SK-N-SH (cell line): ENCODE measurements around the gene TBCD. TPM values are rescaled to one million over a fixed set of nuclear protein-coding genes. Genes with fewer than 3 reads are reported as not detected.

ENCODE experiments used
- CTCF ChIA-PET: fragments of 300-600, 350-600 bp; formaldehyde crosslinking; extraction: SDS; loops from one replicate; lab custom pipeline; 2021; lab: Yijun Ruan, JAX
- POLR2A ChIA-PET: fragments of 350-600 bp; sonication (Branson Sonifier 250); formaldehyde crosslinking; extraction: SDS; loops from one replicate; lab custom pipeline; 2020; ENCODE audit warnings: antibody characterized with exemption, inconsistent platforms; lab: Yijun Ruan, JAX
- DNase-seq: peaks from one replicate; pipeline ENCODE4 v3.0.0; 2012
- H2AFZ ChIP-seq: fragments of 200-600 bp; sonication (generic); 2 replicates; pipeline ENCODE4 v1.8.1; 2016; ENCODE audit warnings: antibody characterized with exemption, mild to moderate bottlenecking, low read depth
- H3F3A ChIP-seq: fragments of 200-600 bp; sonication (generic); replicated peaks from 2 replicates; pipeline ENCODE3; 2016; ENCODE audit warnings: antibody characterized with exemption, mild to moderate bottlenecking; ENCODE audit not compliant: insufficient read depth
- H3K27ac ChIP-seq, 2 experiments: fragments of 200-500 bp in 1 of 2; fragments of 200-600 bp in 1 of 2; sonication (Bioruptor generic) in 1 of 2; sonication (generic), shearing (Covaris generic) in 1 of 2; 2 replicates each; pipeline versions ENCODE4 v1.5.1 to v1.6.1; 2014 to 2016; ENCODE audit warnings: low read depth in 2 of 2, inconsistent platforms in 1 of 2, low read length in 1 of 2, mild to moderate bottlenecking in 1 of 2, mixed read lengths in 1 of 2
- H3K27me3 ChIP-seq: fragments of 200-600 bp; sonication (generic), shearing (Covaris generic); 2 replicates; pipeline ENCODE4 v1.6.1; 2016; ENCODE audit warnings: mixed run types; ENCODE audit not compliant: insufficient read depth
- H3K36me3 ChIP-seq, 2 experiments: fragments of 200-500 bp in 1 of 2; fragments of 200-600 bp in 1 of 2; sonication (Bioruptor generic) in 1 of 2; sonication (generic) in 1 of 2; replicated peaks in 1 of 2; 2 replicates each; pipeline versions ENCODE3 to v1.5.1; 2014 to 2016; ENCODE audit warnings: low read length in 1 of 2, mild to moderate bottlenecking in 1 of 2; ENCODE audit not compliant: insufficient read depth in 2 of 2, control insufficient read depth in 1 of 2
- H3K4me1 ChIP-seq, 2 experiments: fragments of 200-500 bp in 1 of 2; fragments of 200-600 bp in 1 of 2; sonication (Bioruptor generic) in 1 of 2; sonication (generic), shearing (Covaris generic) in 1 of 2; 2 replicates each; pipeline versions ENCODE4 v1.5.1 to v1.6.1; 2014 to 2016; ENCODE audit warnings: low read depth in 1 of 2, low read length in 1 of 2, mixed run types in 1 of 2; ENCODE audit not compliant: insufficient read depth in 2 of 2, control insufficient read depth in 1 of 2
- H3K4me2 ChIP-seq: fragments of 200-600 bp; sonication (generic), shearing (Covaris generic); 2 replicates; pipeline ENCODE4 v1.6.1; 2017; ENCODE audit warnings: mixed run types
- H3K4me3 ChIP-seq, 2 experiments: fragments of 200-500 bp in 1 of 2; fragments of 200-600 bp in 1 of 2; sonication (Bioruptor generic) in 1 of 2; sonication (generic), shearing (Covaris generic) in 1 of 2; 2 replicates each; pipeline versions ENCODE4 v1.5.1 to v1.8.1; 2014 to 2016; ENCODE audit warnings: low read depth in 2 of 2, inconsistent platforms in 1 of 2, low read length in 1 of 2, mild to moderate bottlenecking in 1 of 2, mixed read lengths in 1 of 2, moderate library complexity in 1 of 2
- H3K79me2 ChIP-seq: fragments of 200-600 bp; sonication (generic); 2 replicates; pipeline ENCODE4 v1.8.1; 2017; ENCODE audit warnings: mild to moderate bottlenecking; ENCODE audit not compliant: insufficient read depth
- H3K9ac ChIP-seq: fragments of 200-600 bp; sonication (generic); 2 replicates; pipeline ENCODE4 v1.6.1; 2017; ENCODE audit warnings: mixed run types
- H3K9me2 ChIP-seq: fragments of 200-600 bp; sonication (generic); 2 replicates; pipeline ENCODE4 v1.6.1; 2017; ENCODE audit warnings: mixed run types
- H3K9me3 ChIP-seq: fragments of 200-600 bp; sonication (generic); 2 replicates; pipeline ENCODE4 v1.6.1; 2017; ENCODE audit warnings: mixed run types, mild to moderate bottlenecking, moderate library complexity
- H4K20me1 ChIP-seq: fragments of 200-600 bp; sonication (generic); 2 replicates; pipeline ENCODE4 v1.6.1; 2017; ENCODE audit warnings: mild to moderate bottlenecking, mixed run types; ENCODE audit not compliant: insufficient read depth
- ELF1 ChIP-seq: IDR thresholded peaks from 2 replicates; pipeline ENCODE4 v1.4.0; 2012
- EZH2phosphoT487 ChIP-seq: fragments of 200-600 bp; sonication (generic); IDR thresholded peaks from 2 replicates; pipeline ENCODE4 v1.6.1; 2017; ENCODE audit warnings: low read depth, mixed run types, mild to moderate bottlenecking, antibody characterized with exemption, moderate library complexity, borderline replicate concordance
- FOSL2 ChIP-seq: IDR thresholded peaks from 2 replicates; pipeline ENCODE4 v1.4.0; 2012; ENCODE audit warnings: low read depth, mild to moderate bottlenecking, moderate library complexity, borderline replicate concordance
- FOXM1 ChIP-seq: IDR thresholded peaks from 2 replicates; pipeline ENCODE4 v1.4.0; 2012; ENCODE audit warnings: low read depth, mild to moderate bottlenecking
- GABPA ChIP-seq: IDR thresholded peaks from 2 replicates; pipeline ENCODE4 v1.4.0; 2012; ENCODE audit warnings: low read depth, mild to moderate bottlenecking
- GATA2 ChIP-seq: sonication (generic); formaldehyde crosslinking; IDR thresholded peaks from 2 replicates; pipeline ENCODE4 v1.5.0; 2020; ENCODE audit warnings: mild to moderate bottlenecking, missing genetic modification reagents
- JUND ChIP-seq: IDR thresholded peaks from 2 replicates; pipeline ENCODE4 v1.4.0; 2012
- MXI1 ChIP-seq: IDR thresholded peaks from 2 replicates; pipeline ENCODE4 v1.6.1; 2012; ENCODE audit warnings: mild to moderate bottlenecking, low read depth, low read length, improper control_type of control experiment
- NFIC ChIP-seq: IDR thresholded peaks from 2 replicates; pipeline ENCODE4 v1.4.0; 2012; ENCODE audit warnings: borderline replicate concordance
- NRF1 ChIP-seq: IDR thresholded peaks from 2 replicates; pipeline ENCODE4 v1.6.1; 2012; ENCODE audit warnings: low read depth, mild to moderate bottlenecking, low read length
- RAD21 ChIP-seq: IDR thresholded peaks from 2 replicates; pipeline ENCODE4 v1.6.1; 2012; ENCODE audit warnings: mild to moderate bottlenecking, low read length
- RCOR1 ChIP-seq: fragments of 150-350 bp; IDR thresholded peaks from 2 replicates; pipeline ENCODE4 v1.6.1; 2017; ENCODE audit warnings: antibody characterized with exemption, low read length
- RFX5 ChIP-seq: IDR thresholded peaks from 2 replicates; pipeline ENCODE4 v1.6.1; 2012; ENCODE audit warnings: mild to moderate bottlenecking, improper control_type of control experiment, low read length
- SIN3A ChIP-seq: IDR thresholded peaks from 2 replicates; pipeline ENCODE4 v1.6.1; 2012; ENCODE audit warnings: low read depth, mild to moderate bottlenecking, low read length, moderate library complexity, borderline replicate concordance
- TAF1 ChIP-seq: IDR thresholded peaks from 2 replicates; pipeline ENCODE4 v1.6.1; 2012; ENCODE audit warnings: low read depth, mild to moderate bottlenecking, low read length, moderate library complexity, borderline replicate concordance
- YY1 ChIP-seq: IDR thresholded peaks from 2 replicates; pipeline ENCODE4 v1.4.0; 2012; ENCODE audit warnings: low read depth, mild to moderate bottlenecking
- WGBS: methylation state at CpG from one replicate; pipeline ENCODE4 v1.1.6; 2017; ENCODE audit warnings: low lambda C conversion rate; 5-methylcytosine and 5-hydroxymethylcytosine counted together
- polyA plus RNA-seq, 3 experiments: library from polyadenylated mRNA; depleted of rRNA; stranded (reverse); fragments of >200 nt; gene quantifications; 2 replicates each; pipeline ENCODE4 v1.2.3, GENCODE V29; 2012
- TF ChIP-seq, protein P1 (sequence below): IDR thresholded peaks from 2 replicates; pipeline ENCODE4 v1.6.1; 2012; ENCODE audit warnings: mild to moderate bottlenecking, low read depth, low read length, moderate library complexity
- TF ChIP-seq, protein P2 (sequence below): fragments of 200-600 bp; sonication (generic); IDR thresholded peaks from 2 replicates; pipeline ENCODE4 v1.6.1; 2017; ENCODE audit warnings: antibody characterized with exemption, mild to moderate bottlenecking, moderate library complexity
- TF ChIP-seq, protein P3 (sequence below): IDR thresholded peaks from 2 replicates; pipeline ENCODE4 v1.4.0; 2012; ENCODE audit warnings: low read depth
- TF ChIP-seq, protein P4 (sequence below): fragments of 150-350 bp; IDR thresholded peaks from 2 replicates; pipeline ENCODE4 v1.6.1; 2016; ENCODE audit warnings: mild to moderate bottlenecking, low read depth, low read length
- TF ChIP-seq, protein P5 (sequence below): fragments of 150-350 bp; IDR thresholded peaks from 2 replicates; pipeline ENCODE4 v1.6.1; 2017; ENCODE audit warnings: antibody characterized with exemption, low read length, low read depth, borderline replicate concordance
- TF ChIP-seq, protein P6 (sequence below): IDR thresholded peaks from 2 replicates; pipeline ENCODE4 v1.4.0; 2012; ENCODE audit warnings: low read depth, borderline replicate concordance
- TF ChIP-seq, protein P7 (sequence below): IDR thresholded peaks from 2 replicates; pipeline ENCODE4; 2012

TBCD gene
- polyA plus RNA-seq, 1 of the 3 experiments (the other 2 are of a cell fraction): 107 TPM

DNA sequence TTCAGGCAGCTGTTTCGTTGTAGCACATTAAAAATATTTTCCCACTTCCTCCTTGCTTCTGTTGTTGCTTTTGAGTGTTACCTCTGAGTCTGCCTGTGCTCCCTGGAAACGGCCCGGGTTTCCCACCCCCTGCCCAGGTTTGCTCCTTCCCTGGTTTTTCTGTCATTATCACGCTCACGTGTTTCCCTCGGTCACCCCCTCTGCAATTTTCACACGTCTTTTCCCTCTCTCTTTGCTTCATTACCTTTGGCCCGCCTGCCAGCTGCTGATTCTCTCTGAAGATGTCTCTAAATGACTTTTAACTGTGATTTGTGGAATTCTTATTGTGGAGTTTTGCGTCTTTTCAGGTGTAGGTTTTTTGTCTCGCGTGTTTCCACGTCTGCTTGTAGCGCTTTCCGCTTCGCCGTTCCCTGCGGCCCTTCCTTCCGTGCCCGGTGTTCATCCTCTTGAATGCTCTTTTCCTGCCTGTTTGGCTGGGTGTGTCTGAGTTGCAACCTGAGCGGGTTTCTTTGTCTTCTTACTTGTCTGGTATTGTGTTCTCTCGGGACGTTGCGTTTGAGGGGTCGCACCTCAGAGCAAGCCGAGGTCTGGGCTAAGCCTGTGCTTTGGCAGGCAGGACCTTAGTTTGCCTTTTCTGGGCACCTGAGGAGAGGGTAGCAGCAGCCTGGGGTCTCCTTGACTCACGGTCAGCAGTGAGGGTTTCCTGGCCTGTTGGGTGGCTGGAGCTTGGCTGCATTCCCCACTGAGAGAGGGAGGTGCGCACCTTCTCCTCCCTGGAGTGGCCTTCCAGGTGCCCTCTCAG is 184.3 kb downstream of the TBCD start (continued):
- TF ChIP-seq, protein P1, sequence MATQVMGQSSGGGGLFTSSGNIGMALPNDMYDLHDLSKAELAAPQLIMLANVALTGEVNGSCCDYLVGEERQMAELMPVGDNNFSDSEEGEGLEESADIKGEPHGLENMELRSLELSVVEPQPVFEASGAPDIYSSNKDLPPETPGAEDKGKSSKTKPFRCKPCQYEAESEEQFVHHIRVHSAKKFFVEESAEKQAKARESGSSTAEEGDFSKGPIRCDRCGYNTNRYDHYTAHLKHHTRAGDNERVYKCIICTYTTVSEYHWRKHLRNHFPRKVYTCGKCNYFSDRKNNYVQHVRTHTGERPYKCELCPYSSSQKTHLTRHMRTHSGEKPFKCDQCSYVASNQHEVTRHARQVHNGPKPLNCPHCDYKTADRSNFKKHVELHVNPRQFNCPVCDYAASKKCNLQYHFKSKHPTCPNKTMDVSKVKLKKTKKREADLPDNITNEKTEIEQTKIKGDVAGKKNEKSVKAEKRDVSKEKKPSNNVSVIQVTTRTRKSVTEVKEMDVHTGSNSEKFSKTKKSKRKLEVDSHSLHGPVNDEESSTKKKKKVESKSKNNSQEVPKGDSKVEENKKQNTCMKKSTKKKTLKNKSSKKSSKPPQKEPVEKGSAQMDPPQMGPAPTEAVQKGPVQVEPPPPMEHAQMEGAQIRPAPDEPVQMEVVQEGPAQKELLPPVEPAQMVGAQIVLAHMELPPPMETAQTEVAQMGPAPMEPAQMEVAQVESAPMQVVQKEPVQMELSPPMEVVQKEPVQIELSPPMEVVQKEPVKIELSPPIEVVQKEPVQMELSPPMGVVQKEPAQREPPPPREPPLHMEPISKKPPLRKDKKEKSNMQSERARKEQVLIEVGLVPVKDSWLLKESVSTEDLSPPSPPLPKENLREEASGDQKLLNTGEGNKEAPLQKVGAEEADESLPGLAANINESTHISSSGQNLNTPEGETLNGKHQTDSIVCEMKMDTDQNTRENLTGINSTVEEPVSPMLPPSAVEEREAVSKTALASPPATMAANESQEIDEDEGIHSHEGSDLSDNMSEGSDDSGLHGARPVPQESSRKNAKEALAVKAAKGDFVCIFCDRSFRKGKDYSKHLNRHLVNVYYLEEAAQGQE: no peak
- TF ChIP-seq EZH2phosphoT487 (no peak), GATA2 (no peak), MXI1 (no peak), RFX5 (no peak), RCOR1 (no peak), TAF1 (no peak)
- TF ChIP-seq, protein P2, sequence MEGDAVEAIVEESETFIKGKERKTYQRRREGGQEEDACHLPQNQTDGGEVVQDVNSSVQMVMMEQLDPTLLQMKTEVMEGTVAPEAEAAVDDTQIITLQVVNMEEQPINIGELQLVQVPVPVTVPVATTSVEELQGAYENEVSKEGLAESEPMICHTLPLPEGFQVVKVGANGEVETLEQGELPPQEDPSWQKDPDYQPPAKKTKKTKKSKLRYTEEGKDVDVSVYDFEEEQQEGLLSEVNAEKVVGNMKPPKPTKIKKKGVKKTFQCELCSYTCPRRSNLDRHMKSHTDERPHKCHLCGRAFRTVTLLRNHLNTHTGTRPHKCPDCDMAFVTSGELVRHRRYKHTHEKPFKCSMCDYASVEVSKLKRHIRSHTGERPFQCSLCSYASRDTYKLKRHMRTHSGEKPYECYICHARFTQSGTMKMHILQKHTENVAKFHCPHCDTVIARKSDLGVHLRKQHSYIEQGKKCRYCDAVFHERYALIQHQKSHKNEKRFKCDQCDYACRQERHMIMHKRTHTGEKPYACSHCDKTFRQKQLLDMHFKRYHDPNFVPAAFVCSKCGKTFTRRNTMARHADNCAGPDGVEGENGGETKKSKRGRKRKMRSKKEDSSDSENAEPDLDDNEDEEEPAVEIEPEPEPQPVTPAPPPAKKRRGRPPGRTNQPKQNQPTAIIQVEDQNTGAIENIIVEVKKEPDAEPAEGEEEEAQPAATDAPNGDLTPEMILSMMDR: no peak

DNA sequence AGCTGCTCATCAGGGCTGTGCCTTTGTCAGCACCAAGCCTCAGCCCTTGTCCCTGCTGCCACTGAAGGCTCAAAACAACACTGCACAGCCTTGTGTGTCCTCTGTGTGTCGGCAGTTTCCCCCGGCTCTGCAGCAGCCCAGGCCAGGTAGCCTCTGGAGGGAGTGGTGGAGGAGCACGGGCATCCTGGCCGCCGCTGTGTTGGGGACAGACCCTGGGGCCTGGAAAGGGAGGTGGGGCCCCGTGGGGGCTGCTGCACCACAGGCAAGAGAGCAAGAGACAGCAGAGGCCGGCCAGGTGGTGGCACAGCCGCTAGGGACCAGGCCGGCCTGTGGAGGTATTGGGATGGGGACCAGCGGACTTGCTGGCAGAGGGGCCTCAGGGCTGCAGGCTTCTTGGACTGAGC is 184.9 kb downstream of the TBCD start:
- H4K20me1 ChIP-seq: no peaks in the 10 kb centered on the region
- H3K9me2 ChIP-seq: no peaks in the 10 kb centered on the region
- no peaks in the 10 kb centered on the region for H3K79me2 ChIP-seq
- no peak overlapping the region for H3K4me3 ChIP-seq
- no peak overlapping the region for H3K27ac ChIP-seq
- WGBS: 92% methylated on average over 8 of the region's 10 CpGs
- no peaks in the 10 kb centered on the region for H3F3A ChIP-seq
- no peak for DNase-seq
- H3K4me1 ChIP-seq: peaks cover 0 to 3% of the 10 kb centered on the region in 2 experiments; a peak in 2 of 4 replicates
- H3K36me3 ChIP-seq: peaks cover 20 to 48% of the 10 kb centered on the region in 2 experiments
- no peak overlapping the region for H3K4me2 ChIP-seq
- H3K9ac ChIP-seq: no peak overlapping the region
- ChIA-PET CTCF (no interaction called here), POLR2A (no interaction called here)
- H3K9me3 ChIP-seq: no peaks in the 10 kb centered on the region
- no peak overlapping the region for H2AFZ ChIP-seq
- H3K27me3 ChIP-seq: no peaks in the 10 kb centered on the region
- no peak for TF ChIP-seq FOXM1
- no peak for TF ChIP-seq NRF1
- TF ChIP-seq, protein P3, sequence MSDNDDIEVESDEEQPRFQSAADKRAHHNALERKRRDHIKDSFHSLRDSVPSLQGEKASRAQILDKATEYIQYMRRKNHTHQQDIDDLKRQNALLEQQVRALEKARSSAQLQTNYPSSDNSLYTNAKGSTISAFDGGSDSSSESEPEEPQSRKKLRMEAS: no peak
- TF ChIP-seq RCOR1: no peak
- TF ChIP-seq NFIC: no peak
- no peak for TF ChIP-seq GABPA
- TF ChIP-seq JUND: no peak
- no peak for TF ChIP-seq YY1
- TF ChIP-seq, protein P4, sequence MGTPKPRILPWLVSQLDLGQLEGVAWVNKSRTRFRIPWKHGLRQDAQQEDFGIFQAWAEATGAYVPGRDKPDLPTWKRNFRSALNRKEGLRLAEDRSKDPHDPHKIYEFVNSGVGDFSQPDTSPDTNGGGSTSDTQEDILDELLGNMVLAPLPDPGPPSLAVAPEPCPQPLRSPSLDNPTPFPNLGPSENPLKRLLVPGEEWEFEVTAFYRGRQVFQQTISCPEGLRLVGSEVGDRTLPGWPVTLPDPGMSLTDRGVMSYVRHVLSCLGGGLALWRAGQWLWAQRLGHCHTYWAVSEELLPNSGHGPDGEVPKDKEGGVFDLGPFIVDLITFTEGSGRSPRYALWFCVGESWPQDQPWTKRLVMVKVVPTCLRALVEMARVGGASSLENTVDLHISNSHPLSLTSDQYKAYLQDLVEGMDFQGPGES: no peak
- TF ChIP-seq, protein P5, sequence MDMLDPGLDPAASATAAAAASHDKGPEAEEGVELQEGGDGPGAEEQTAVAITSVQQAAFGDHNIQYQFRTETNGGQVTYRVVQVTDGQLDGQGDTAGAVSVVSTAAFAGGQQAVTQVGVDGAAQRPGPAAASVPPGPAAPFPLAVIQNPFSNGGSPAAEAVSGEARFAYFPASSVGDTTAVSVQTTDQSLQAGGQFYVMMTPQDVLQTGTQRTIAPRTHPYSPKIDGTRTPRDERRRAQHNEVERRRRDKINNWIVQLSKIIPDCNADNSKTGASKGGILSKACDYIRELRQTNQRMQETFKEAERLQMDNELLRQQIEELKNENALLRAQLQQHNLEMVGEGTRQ: no peak
- TF ChIP-seq FOSL2: no peak
- no peak for TF ChIP-seq SIN3A
- TF ChIP-seq RAD21: no peak
- TF ChIP-seq, protein P6, sequence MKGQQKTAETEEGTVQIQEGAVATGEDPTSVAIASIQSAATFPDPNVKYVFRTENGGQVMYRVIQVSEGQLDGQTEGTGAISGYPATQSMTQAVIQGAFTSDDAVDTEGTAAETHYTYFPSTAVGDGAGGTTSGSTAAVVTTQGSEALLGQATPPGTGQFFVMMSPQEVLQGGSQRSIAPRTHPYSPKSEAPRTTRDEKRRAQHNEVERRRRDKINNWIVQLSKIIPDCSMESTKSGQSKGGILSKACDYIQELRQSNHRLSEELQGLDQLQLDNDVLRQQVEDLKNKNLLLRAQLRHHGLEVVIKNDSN: no peak
- TF ChIP-seq, protein P7, sequence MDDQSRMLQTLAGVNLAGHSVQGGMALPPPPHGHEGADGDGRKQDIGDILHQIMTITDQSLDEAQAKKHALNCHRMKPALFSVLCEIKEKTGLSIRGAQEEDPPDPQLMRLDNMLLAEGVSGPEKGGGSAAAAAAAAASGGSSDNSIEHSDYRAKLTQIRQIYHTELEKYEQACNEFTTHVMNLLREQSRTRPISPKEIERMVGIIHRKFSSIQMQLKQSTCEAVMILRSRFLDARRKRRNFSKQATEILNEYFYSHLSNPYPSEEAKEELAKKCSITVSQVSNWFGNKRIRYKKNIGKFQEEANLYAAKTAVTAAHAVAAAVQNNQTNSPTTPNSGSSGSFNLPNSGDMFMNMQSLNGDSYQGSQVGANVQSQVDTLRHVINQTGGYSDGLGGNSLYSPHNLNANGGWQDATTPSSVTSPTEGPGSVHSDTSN: no peak
- TF ChIP-seq ELF1: no peak
